Activated T-helper 2 cell treated with anti-CD3 and anti-CD28 coated beads, Interferon-gamma antibody, Interleukin-2, Interleukin-4, amounts not matched to agents 10 μg/mL and 5 μg/mL and 100 μg/mL, durations not matched to agents 14 hours and 24 hours and 36 hours (primary cell): ENCODE results near the gene GCLC. TPM values are rescaled to one million over a fixed set of nuclear protein-coding genes. Genes with fewer than 3 reads are reported as not detected.

Experiments
- DNase-seq: peaks from one replicate; pipeline ENCODE4 v3.0.0; 2021; ENCODE audit warnings: low spot score
- H3K27ac Mint-ChIP-seq: one replicate; pipeline ENCODE4 v1.8.0; 2021; ENCODE audit warnings: mixed read lengths
- H3K27me3 Mint-ChIP-seq: one replicate; pipeline ENCODE4 v1.8.0; 2021; ENCODE audit warnings: low read depth, mixed read lengths
- H3K36me3 Mint-ChIP-seq: one replicate; pipeline ENCODE4 v1.8.0; 2021; ENCODE audit warnings: low read depth, mixed read lengths
- H3K4me1 Mint-ChIP-seq: one replicate; pipeline ENCODE4 v1.8.0; 2021; ENCODE audit warnings: low read depth, mixed read lengths
- H3K4me3 Mint-ChIP-seq: one replicate; pipeline ENCODE4 v1.8.0; 2021; ENCODE audit warnings: low read depth, mild to moderate bottlenecking, moderate library complexity, mixed read lengths
- H3K9me3 Mint-ChIP-seq: one replicate; pipeline ENCODE4 v1.8.0; 2021; ENCODE audit warnings: mixed read lengths
- intact Hi-C: fragments of 100-400 bp; cut with micrococcal nuclease; formaldehyde crosslinking; loops from one replicate; pipeline ENCODE4 v1.15.1; 2023
- total RNA-seq: library from RNA; stranded (reverse); gene quantifications from 2 replicates; pipeline ENCODE4 v1.2.3, GENCODE V29; 2022

GCLC gene
- total RNA-seq, 1 donor from 2014 or later, result 26.9 TPM

GRCh38 chr6:53512626-53513025, 32.3 kb downstream of the GCLC start:
- intact Hi-C loops, result no loop called here
- Mint-ChIP-seq H3K27me3 (no peaks in the 10 kb centered on the region), H3K27ac (no peak overlapping the region), H3K4me3 (no peak overlapping the region), H3K9me3 (no peaks in the 10 kb centered on the region), H3K4me1 (no peaks in the 10 kb centered on the region), H3K36me3 (peaks cover 46% of the 10 kb centered on the region)
- DNase-seq, result no peak

- Mint-ChIP-seq H3K36me3 (peaks cover 49% of the 10 kb centered on the region), H3K4me3 (no peak overlapping the region), H3K27ac (no peak overlapping the region), H3K4me1 (no peaks in the 10 kb centered on the region), H3K9me3 (no peaks in the 10 kb centered on the region), H3K27me3 (no peaks in the 10 kb centered on the region)
- no peak for DNase-seq
- intact Hi-C loops, result no loop called here
These were observed 34.2 kb downstream of the GCLC start for GRCh38 chr6:53510746-53511145.

- H3K4me1 Mint-ChIP-seq, result no peaks in the 10 kb centered on the region
- H3K9me3 Mint-ChIP-seq, result no peaks in the 10 kb centered on the region
- intact Hi-C loops, result no loop called here
- H3K4me3 Mint-ChIP-seq, result no peak overlapping the region
- no peak for DNase-seq
- H3K27ac Mint-ChIP-seq, result no peak overlapping the region
- peaks cover 48% of the 10 kb centered on the region for H3K36me3 Mint-ChIP-seq
- no peaks in the 10 kb centered on the region for H3K27me3 Mint-ChIP-seq
These were observed 38.0 kb downstream of the GCLC start for GRCh38 chr6:53506872-53507271.

GRCh38 chr6:53504512-53504911, 40.4 kb downstream of the GCLC start:
- peaks cover 48% of the 10 kb centered on the region for H3K36me3 Mint-ChIP-seq
- H3K9me3 Mint-ChIP-seq, result no peaks in the 10 kb centered on the region
- H3K27ac Mint-ChIP-seq, result no peak overlapping the region
- no peak for DNase-seq
- intact Hi-C loops, result no loop called here
- H3K4me1 Mint-ChIP-seq, result no peaks in the 10 kb centered on the region
- no peak overlapping the region for H3K4me3 Mint-ChIP-seq
- H3K27me3 Mint-ChIP-seq, result no peaks in the 10 kb centered on the region

GRCh38 chr6:53503060-53503459, 41.8 kb downstream of the GCLC start:
- Mint-ChIP-seq H3K9me3 (no peaks in the 10 kb centered on the region), H3K27ac (no peak overlapping the region), H3K36me3 (peaks cover 38% of the 10 kb centered on the region), H3K27me3 (no peaks in the 10 kb centered on the region), H3K4me1 (no peaks in the 10 kb centered on the region), H3K4me3 (no peak overlapping the region)
- no peak for DNase-seq
- intact Hi-C loops, result no loop called here

- Mint-ChIP-seq H3K36me3 (peaks cover 34% of the 10 kb centered on the region), H3K4me3 (no peak overlapping the region), H3K9me3 (no peaks in the 10 kb centered on the region), H3K27me3 (no peaks in the 10 kb centered on the region), H3K27ac (no peak overlapping the region), H3K4me1 (no peaks in the 10 kb centered on the region)
- intact Hi-C loops, result no loop called here
- no peak for DNase-seq
These were observed 43.5 kb downstream of the GCLC start for GRCh38 chr6:53501432-53501831.

GRCh38 chr6:53500095-53500494, 44.8 kb downstream of the GCLC start:
- no peak overlapping the region for H3K4me3 Mint-ChIP-seq
- peaks cover 21% of the 10 kb centered on the region for H3K36me3 Mint-ChIP-seq
- intact Hi-C loops, result no loop called here
- no peaks in the 10 kb centered on the region for H3K27me3 Mint-ChIP-seq
- DNase-seq, result no peak
- H3K9me3 Mint-ChIP-seq, result no peaks in the 10 kb centered on the region
- H3K27ac Mint-ChIP-seq, result no peak overlapping the region
- H3K4me1 Mint-ChIP-seq, result no peaks in the 10 kb centered on the region

GRCh38 chr6:53499094-53499493, 45.8 kb downstream of the GCLC start:
- Mint-ChIP-seq H3K36me3 (peaks cover 13% of the 10 kb centered on the region), H3K27me3 (no peaks in the 10 kb centered on the region), H3K4me3 (no peak overlapping the region), H3K9me3 (no peaks in the 10 kb centered on the region), H3K27ac (no peak overlapping the region), H3K4me1 (peaks cover 4% of the 10 kb centered on the region)
- intact Hi-C loops, result no loop called here
- no peak for DNase-seq

- Mint-ChIP-seq H3K4me1 (peaks cover 7% of the 10 kb centered on the region), H3K27me3 (no peaks in the 10 kb centered on the region), H3K9me3 (no peaks in the 10 kb centered on the region), H3K27ac (no peak overlapping the region), H3K4me3 (no peak overlapping the region), H3K36me3 (peaks cover 13% of the 10 kb centered on the region)
- intact Hi-C loops, result no loop called here
- DNase-seq, result no peak
These were observed 46.3 kb downstream of the GCLC start for GRCh38 chr6:53498649-53499048.

- H3K27me3 Mint-ChIP-seq, result no peaks in the 10 kb centered on the region
- H3K4me1 Mint-ChIP-seq, result peaks cover 14% of the 10 kb centered on the region
- intact Hi-C loops, result no loop called here
- no peak for DNase-seq
- H3K9me3 Mint-ChIP-seq, result no peaks in the 10 kb centered on the region
- no peak overlapping the region for H3K27ac Mint-ChIP-seq
- peaks cover 8% of the 10 kb centered on the region for H3K36me3 Mint-ChIP-seq
- H3K4me3 Mint-ChIP-seq, result no peak overlapping the region
These were observed 47.0 kb downstream of the GCLC start for GRCh38 chr6:53497905-53498304.

GRCh38 chr6:53496797-53497375, 48.0 kb downstream of the GCLC start:
- Mint-ChIP-seq H3K4me1 (peaks cover 21% of the 10 kb centered on the region), H3K27me3 (no peaks in the 10 kb centered on the region), H3K36me3 (peaks cover 8% of the 10 kb centered on the region), H3K27ac (no peak overlapping the region), H3K4me3 (no peak overlapping the region), H3K9me3 (no peaks in the 10 kb centered on the region)
- no peak for DNase-seq
- intact Hi-C loops, result no loop called here

GRCh38 chr6:53495506-53496499, 49.1 kb downstream of the GCLC start:
- Mint-ChIP-seq H3K36me3 (peaks cover 8% of the 10 kb centered on the region), H3K4me3 (no peak overlapping the region), H3K27ac (no peak overlapping the region), H3K9me3 (no peaks in the 10 kb centered on the region), H3K27me3 (no peaks in the 10 kb centered on the region), H3K4me1 (peaks cover 21% of the 10 kb centered on the region)
- no peak for DNase-seq
- intact Hi-C loops, result no loop called here

- intact Hi-C loops, result no loop called here
- H3K27me3 Mint-ChIP-seq, result peaks cover 1% of the 10 kb centered on the region
- H3K4me3 Mint-ChIP-seq, result no peak overlapping the region
- no peak for DNase-seq
- H3K4me1 Mint-ChIP-seq, result peaks cover 21% of the 10 kb centered on the region
- H3K36me3 Mint-ChIP-seq, result no peaks in the 10 kb centered on the region
- no peaks in the 10 kb centered on the region for H3K9me3 Mint-ChIP-seq
- H3K27ac Mint-ChIP-seq, result no peak overlapping the region
These were observed 50.8 kb downstream of the GCLC start for GRCh38 chr6:53494076-53494475.
